Measurements from ENCODE around the gene ABCA12.

DNA sequence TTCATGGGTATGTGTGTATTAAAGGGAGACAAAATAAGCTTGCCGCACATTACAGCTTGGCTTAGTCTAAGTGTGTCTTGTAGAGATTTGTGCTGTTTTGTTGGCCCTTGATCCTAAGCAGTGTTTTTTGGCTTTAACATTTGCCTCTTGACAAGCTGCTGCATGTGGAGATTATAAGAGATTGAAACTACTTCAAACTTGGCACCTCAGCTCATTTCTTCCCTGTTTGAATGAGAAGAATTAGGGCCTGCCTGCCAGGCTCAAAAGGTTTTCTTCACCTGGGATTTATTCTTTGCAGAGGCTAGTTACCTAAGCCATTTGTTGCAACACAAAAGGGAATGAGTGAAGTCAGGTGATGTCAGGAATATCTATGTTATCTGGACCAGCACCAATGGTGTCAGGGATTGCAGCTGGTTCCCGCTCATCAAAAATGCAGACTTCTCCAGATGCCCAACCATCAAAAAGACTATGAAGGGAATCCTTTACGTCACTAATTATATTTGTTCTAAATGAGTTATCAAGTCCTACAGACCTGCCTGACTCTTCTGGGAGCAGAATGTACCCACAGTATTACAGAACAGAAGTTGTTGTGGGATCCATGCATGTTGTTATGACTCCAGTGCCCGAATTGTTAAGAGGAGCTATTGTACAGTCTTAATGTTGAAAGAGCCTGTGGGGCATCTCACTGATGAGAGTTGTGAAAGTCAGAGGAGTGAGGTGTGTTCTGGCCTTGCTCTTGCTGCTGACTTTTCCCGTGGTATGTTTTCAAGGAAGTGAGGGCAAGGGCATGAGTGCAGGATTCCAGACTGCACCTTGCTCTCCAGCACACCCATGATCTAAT, 31.0 kb downstream of the ABCA12 start:
- TF ChIP-seq RFX5 (IDR thresholded peaks at IDR 0.05; ENCODE audit: low read length) (no peak), MXI1 (IDR thresholded peaks at IDR 0.05; ENCODE audit: low read depth, low read length) (no peak), GATA2 (CRISPR knock-in tag; IDR thresholded peaks at IDR 0.05) (no peak), SIN3A (IDR thresholded peaks at IDR 0.05; ENCODE audit: borderline replicate concordance, low read depth, low read length) (no peak), YY1 (IDR thresholded peaks at IDR 0.05; ENCODE audit: low read depth) (no peak), JUND (IDR thresholded peaks at IDR 0.05) (no peak), CTCF (IDR thresholded peaks at IDR 0.05) (no peak), TAF1 (IDR thresholded peaks at IDR 0.05; ENCODE audit: borderline replicate concordance, low read depth, low read length) (no peak), NFIC (IDR thresholded peaks at IDR 0.05; ENCODE audit: borderline replicate concordance) (no peak), FOXM1 (IDR thresholded peaks at IDR 0.05; ENCODE audit: low read depth) (no peak)
- TF ChIP-seq, protein P1, sequence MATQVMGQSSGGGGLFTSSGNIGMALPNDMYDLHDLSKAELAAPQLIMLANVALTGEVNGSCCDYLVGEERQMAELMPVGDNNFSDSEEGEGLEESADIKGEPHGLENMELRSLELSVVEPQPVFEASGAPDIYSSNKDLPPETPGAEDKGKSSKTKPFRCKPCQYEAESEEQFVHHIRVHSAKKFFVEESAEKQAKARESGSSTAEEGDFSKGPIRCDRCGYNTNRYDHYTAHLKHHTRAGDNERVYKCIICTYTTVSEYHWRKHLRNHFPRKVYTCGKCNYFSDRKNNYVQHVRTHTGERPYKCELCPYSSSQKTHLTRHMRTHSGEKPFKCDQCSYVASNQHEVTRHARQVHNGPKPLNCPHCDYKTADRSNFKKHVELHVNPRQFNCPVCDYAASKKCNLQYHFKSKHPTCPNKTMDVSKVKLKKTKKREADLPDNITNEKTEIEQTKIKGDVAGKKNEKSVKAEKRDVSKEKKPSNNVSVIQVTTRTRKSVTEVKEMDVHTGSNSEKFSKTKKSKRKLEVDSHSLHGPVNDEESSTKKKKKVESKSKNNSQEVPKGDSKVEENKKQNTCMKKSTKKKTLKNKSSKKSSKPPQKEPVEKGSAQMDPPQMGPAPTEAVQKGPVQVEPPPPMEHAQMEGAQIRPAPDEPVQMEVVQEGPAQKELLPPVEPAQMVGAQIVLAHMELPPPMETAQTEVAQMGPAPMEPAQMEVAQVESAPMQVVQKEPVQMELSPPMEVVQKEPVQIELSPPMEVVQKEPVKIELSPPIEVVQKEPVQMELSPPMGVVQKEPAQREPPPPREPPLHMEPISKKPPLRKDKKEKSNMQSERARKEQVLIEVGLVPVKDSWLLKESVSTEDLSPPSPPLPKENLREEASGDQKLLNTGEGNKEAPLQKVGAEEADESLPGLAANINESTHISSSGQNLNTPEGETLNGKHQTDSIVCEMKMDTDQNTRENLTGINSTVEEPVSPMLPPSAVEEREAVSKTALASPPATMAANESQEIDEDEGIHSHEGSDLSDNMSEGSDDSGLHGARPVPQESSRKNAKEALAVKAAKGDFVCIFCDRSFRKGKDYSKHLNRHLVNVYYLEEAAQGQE (IDR thresholded peaks at IDR 0.05; ENCODE audit: low read depth, low read length), result no peak
